OCI-LY7 (cell line): Measurements from ENCODE around the gene ID2. TPM values are rescaled to one million over a fixed set of nuclear protein-coding genes. Genes with fewer than 3 reads are reported as not detected.

Experiments
- BruUV-seq: library from RNA; stranded (reverse); fragments of 400-500 nt; replicated peaks from 2 replicates; lab custom pipeline; 2021; lab: Mats Ljungman, UMichigan
- CTCF ChIA-PET: fragments of 300-600 bp; sonication (Branson Sonifier 250); formaldehyde crosslinking; loops from one replicate; lab custom pipeline; 2022; ENCODE audit warnings: antibody characterized with exemption; ENCODE audit not compliant: unreplicated experiment; lab: Charles Lee
- POLR2A ChIA-PET: fragments of 300-600 bp; sonication (Branson Sonifier 250); formaldehyde crosslinking; loops from one replicate; lab custom pipeline; 2022; ENCODE audit warnings: antibody characterized with exemption; lab: Charles Lee
- DNase-seq: peaks from one replicate; pipeline ENCODE4 v3.0.0-alpha.2; 2015; ENCODE audit warnings: low spot score
- H2AFZ ChIP-seq: fragments of 200-600 bp; sonication (generic), shearing (Covaris generic); 2 replicates; pipeline ENCODE4 v1.6.1; 2014; ENCODE audit warnings: mild to moderate bottlenecking, antibody characterized with exemption, low read length, moderate library complexity
- H3K27ac ChIP-seq: fragments of 200-600 bp; sonication (generic); 2 replicates; pipeline ENCODE4 v1.5.1; 2014; ENCODE audit warnings: mixed run types, low read depth, mild to moderate bottlenecking, moderate library complexity, low read length, inconsistent platforms; ENCODE audit not compliant: poor library complexity, severe bottlenecking
- H3K36me3 ChIP-seq: fragments of 200-600 bp; sonication (generic); 2 replicates; pipeline ENCODE4 v1.6.1; 2014; ENCODE audit warnings: mild to moderate bottlenecking, antibody characterized with exemption, low read length, moderate library complexity, mixed read lengths; ENCODE audit not compliant: insufficient read depth
- H3K4me1 ChIP-seq: fragments of 200-600 bp; sonication (generic); 2 replicates; pipeline ENCODE4 v1.5.1; 2014; ENCODE audit warnings: mild to moderate bottlenecking, low read length; ENCODE audit not compliant: insufficient read depth, poor library complexity, severe bottlenecking
- H3K4me2 ChIP-seq: fragments of 200-600 bp; sonication (generic); 2 replicates; pipeline ENCODE4 v1.6.1; 2014; ENCODE audit warnings: mild to moderate bottlenecking, low read length
- H3K4me3 ChIP-seq: fragments of 200-600 bp; sonication (generic); 2 replicates; pipeline ENCODE4 v1.5.1; 2014; ENCODE audit warnings: mild to moderate bottlenecking, low read depth, low read length; ENCODE audit not compliant: poor library complexity, severe bottlenecking
- H3K79me2 ChIP-seq: fragments of 200-600 bp; sonication (generic); 2 replicates; pipeline ENCODE4 v1.6.1; 2016; ENCODE audit warnings: low read depth, mild to moderate bottlenecking, low read length, moderate library complexity, mixed read lengths; ENCODE audit not compliant: insufficient read depth
- H3K9me2 ChIP-seq: fragments of 200-600 bp; sonication (generic); 2 replicates; pipeline ENCODE4 v1.6.1; 2016; ENCODE audit warnings: mild to moderate bottlenecking, low read length, mixed read lengths; ENCODE audit not compliant: insufficient read depth
- H3K9me3 ChIP-seq: fragments of 200-600 bp; sonication (generic); 2 replicates; pipeline ENCODE4 v1.6.1; 2014; ENCODE audit warnings: mild to moderate bottlenecking, mixed run types, low read length, mixed read lengths
- H4K20me1 ChIP-seq: fragments of 200-600 bp; sonication (generic); 2 replicates; pipeline ENCODE4 v1.6.1; 2014; ENCODE audit warnings: mild to moderate bottlenecking, antibody characterized with exemption, low read length, moderate library complexity, mixed read lengths; ENCODE audit not compliant: insufficient read depth
- CTCF ChIP-seq: fragments of 200-600 bp; sonication (generic); conservative IDR thresholded peaks from 2 replicates; pipeline ENCODE4 v1.5.1; 2014; ENCODE audit warnings: mild to moderate bottlenecking, antibody characterized with exemption, low read length, moderate library complexity, mixed read lengths
- EZH2phosphoT487 ChIP-seq: fragments of 200-600 bp; sonication (generic); IDR thresholded peaks from 2 replicates; pipeline ENCODE4 v1.6.1; 2018; ENCODE audit warnings: low read depth, borderline replicate concordance, mild to moderate bottlenecking, mixed run types, antibody characterized with exemption, low read length, moderate library complexity, mixed read lengths
- intact Hi-C: fragments of 100-400 bp; cut with micrococcal nuclease; formaldehyde crosslinking; loops from one replicate; pipeline ENCODE4 v1.10.0; 2022; ENCODE audit not compliant: unreplicated experiment
- total RNA-seq, 2 experiments: library from RNA; depleted of rRNA in 1 of 2; stranded (reverse); fragments of >200 nt in 1 of 2; shearing (Covaris generic) in 1 of 2; gene quantifications; 2 replicates each; pipeline ENCODE4 v1.2.3, GENCODE V29; 2014 to 2022

The ID2 gene
- total RNA-seq, 2 experiments from 2014 or later, result 79.3 to 498 TPM

GRCh38 chr2:8710951-8711350 is 29.1 kb downstream of the ID2 start:
- ChIA-PET POLR2A (interaction anchor here (0.9 to 1.1 kb wide), 2 partner anchors 83 to 1161 kb away, joined by 3 read pairs; no protein-coding TSS in a partner anchor), CTCF (no interaction called here)
- no peak for DNase-seq
- Histone ChIP-seq H3K36me3 (no peaks in the 10 kb centered on the region), H3K9me3 (peaks cover 15% of the 10 kb centered on the region; the same call in 1 of the 2 replicates), H3K4me1 (no peaks in the 10 kb centered on the region), H3K4me3 (no peak overlapping the region), H3K4me2 (no peak overlapping the region), H3K9me2 (no peaks in the 10 kb centered on the region), H4K20me1 (no peaks in the 10 kb centered on the region), H3K27ac (no peak overlapping the region), H2AFZ (no peak overlapping the region), H3K79me2 (no peaks in the 10 kb centered on the region)
- BruUV-seq, result no TSS peak
- intact Hi-C loops, result no loop called here
- TF ChIP-seq EZH2phosphoT487, result no peak
- TF ChIP-seq CTCF, result no peak

GRCh38 chr2:8714283-8714682 is 32.4 kb downstream of the ID2 start:
- POLR2A ChIA-PET, result interaction anchor here (1.4 kb wide), 1 partner anchor 46 kb away, joined by 6 read pairs; no protein-coding TSS in a partner anchor
- CTCF ChIA-PET, result no interaction called here
- Histone ChIP-seq H3K36me3 (no peaks in the 10 kb centered on the region), H3K79me2 (no peaks in the 10 kb centered on the region), H3K4me2 (no peak overlapping the region), H2AFZ (no peak overlapping the region), H3K4me3 (no peak overlapping the region), H3K27ac (no peak overlapping the region), H4K20me1 (no peaks in the 10 kb centered on the region), H3K9me3 (peaks cover 16% of the 10 kb centered on the region; the same call in 1 of the 2 replicates), H3K9me2 (no peaks in the 10 kb centered on the region; the same call in 1 of the 2 replicates), H3K4me1 (no peaks in the 10 kb centered on the region)
- BruUV-seq, result no TSS peak
- TF ChIP-seq EZH2phosphoT487, result no peak
- TF ChIP-seq CTCF, result no peak
- no peak for DNase-seq
- intact Hi-C loops, result no loop called here

- Histone ChIP-seq H3K9me3 (peaks cover 16% of the 10 kb centered on the region; the same call in 1 of the 2 replicates), H4K20me1 (no peaks in the 10 kb centered on the region), H3K9me2 (no peaks in the 10 kb centered on the region; the same call in 1 of the 2 replicates), H3K79me2 (no peaks in the 10 kb centered on the region), H3K4me3 (no peak overlapping the region), H3K27ac (no peak overlapping the region), H3K4me1 (no peaks in the 10 kb centered on the region), H2AFZ (no peak overlapping the region), H3K4me2 (no peak overlapping the region), H3K36me3 (no peaks in the 10 kb centered on the region)
- no TSS peak for BruUV-seq
- TF ChIP-seq CTCF (no peak), EZH2phosphoT487 (no peak)
- no peak for DNase-seq
- intact Hi-C loops, result no loop called here
- POLR2A ChIA-PET, result interaction anchor here (0.7 to 1.4 kb wide), 2 partner anchors 16 to 45 kb away, joined by 3 to 6 read pairs; no protein-coding TSS in a partner anchor
- CTCF ChIA-PET, result no interaction called here
Observed at GRCh38 chr2:8714971-8715370, 33.1 kb downstream of the ID2 start.
